ENCODE data around the gene CCDC86.

The CCDC86 gene

DNA sequence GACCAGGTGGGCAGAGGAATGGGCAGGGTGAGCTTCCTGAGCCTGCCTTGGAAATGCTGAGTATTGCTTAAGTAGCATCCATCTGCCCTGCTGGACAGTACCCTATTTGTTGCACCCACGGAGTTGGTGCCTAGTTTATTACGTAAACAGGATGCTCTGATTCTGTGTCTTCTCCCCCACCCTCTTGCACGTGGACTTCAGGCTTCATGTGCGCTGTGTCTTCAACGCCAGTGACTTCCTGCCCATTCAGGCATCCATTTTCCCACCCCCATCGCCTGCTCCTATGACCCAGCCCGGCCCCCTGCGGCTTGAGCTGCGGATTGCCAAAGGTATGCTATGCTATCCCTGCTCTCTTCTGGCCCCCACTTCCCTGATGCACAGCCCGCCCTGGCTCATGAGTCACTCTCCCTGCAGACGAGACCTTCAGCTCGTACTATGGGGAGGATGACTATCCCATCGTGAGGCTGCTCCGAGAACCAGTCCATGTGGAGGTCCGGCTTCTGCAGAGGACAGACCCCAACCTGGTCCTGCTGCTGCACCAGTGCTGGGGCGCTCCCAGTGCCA is 31.1 kb downstream of the CCDC86 start:
- H3K27me3 ChIP-seq (ENCODE audit: control insufficient read depth, insufficient read depth, low read length) = no peaks in the 10 kb centered on the region
- H3K36me3 ChIP-seq (ENCODE audit: control insufficient read depth, insufficient read depth, low read length) = no peaks in the 10 kb centered on the region
- H3K9me3 ChIP-seq (ENCODE audit: control insufficient read depth, insufficient read depth, low read length) = no peaks in the 10 kb centered on the region
- no peak overlapping the region for H3K27ac ChIP-seq (ENCODE audit: low read depth, low read length)
- no peak overlapping the region for H3K9ac ChIP-seq (ENCODE audit: low read depth, low read length)
- H3K4me1 ChIP-seq (ENCODE audit: control insufficient read depth, insufficient read depth, low read length) = peaks cover 3% of the 10 kb centered on the region; the same call in 1 of the 2 replicates
- no peak overlapping the region for H3K4me3 ChIP-seq (ENCODE audit: low read depth, low read length)

DNA sequence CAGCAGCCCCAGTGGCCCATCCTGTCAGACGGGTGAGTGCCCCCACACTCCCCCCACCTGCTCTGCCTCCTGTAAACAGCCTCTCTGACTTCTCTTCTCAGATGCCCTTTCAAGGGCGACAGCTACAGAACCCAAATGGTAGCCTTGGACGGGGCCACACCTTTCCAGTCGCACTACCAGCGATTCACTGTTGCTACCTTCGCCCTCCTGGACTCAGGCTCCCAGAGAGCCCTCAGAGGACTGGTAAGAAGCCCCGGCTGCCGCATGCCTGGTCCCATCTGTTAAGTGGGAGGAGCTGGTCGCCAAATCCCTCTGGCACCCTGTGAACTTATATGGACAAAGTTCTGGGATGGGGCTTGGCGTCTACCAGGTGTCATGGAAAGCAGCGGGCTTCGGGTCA is 31.6 kb downstream of the CCDC86 start:
- Histone ChIP-seq H3K9me3 (ENCODE audit: control insufficient read depth, insufficient read depth, low read length) (no peaks in the 10 kb centered on the region), H3K36me3 (ENCODE audit: control insufficient read depth, insufficient read depth, low read length) (no peaks in the 10 kb centered on the region), H3K4me3 (ENCODE audit: low read depth, low read length) (no peak overlapping the region), H3K27ac (ENCODE audit: low read depth, low read length) (no peak overlapping the region), H3K27me3 (ENCODE audit: control insufficient read depth, insufficient read depth, low read length) (no peaks in the 10 kb centered on the region), H3K9ac (ENCODE audit: low read depth, low read length) (no peak overlapping the region), H3K4me1 (ENCODE audit: control insufficient read depth, insufficient read depth, low read length) (peaks cover 3% of the 10 kb centered on the region; the same call in 1 of the 2 replicates)

DNA sequence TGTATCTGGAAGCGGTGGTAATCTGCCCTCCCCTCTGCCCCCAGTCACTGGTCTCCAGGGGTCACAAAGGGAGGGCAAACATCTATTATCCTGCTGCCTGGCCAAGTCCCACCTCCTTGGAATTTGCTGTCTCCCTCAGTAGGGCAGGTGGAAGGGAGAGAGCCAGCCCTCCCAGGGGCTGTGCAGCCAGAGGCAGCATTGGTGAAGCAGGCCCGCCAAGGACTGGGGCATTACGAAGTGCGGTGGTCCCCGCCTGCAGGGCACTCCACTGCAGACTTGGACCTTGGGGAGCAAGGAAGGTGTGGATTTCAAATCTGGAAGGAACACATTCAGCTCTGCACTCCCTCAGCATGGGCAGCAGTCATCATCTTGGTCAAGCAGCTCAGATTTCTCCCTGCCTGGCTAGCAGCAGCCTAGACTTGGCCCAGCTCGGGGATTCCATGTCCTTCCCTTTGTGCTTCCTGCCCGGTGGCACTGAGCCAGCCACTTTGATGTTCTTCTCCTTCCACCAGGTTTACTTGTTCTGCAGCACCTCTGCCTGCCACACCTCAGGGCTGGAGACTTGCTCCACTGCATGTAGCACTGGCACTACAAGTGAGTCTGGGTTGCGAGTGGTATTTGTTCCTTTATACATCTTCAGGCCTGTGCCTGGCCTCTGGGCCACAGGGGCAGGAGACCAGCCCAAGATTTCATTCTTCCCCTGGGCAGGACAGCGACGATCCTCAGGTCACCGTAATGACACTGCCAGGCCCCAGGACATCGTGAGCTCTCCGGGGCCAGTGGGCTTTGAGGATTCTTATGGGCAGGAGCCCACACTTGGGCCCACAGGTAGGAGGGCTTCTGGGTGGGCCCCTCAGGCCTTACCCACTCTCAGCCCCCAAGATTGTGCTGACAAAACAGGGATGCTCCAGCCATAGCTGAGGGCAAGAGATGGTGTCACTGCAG is 32.8 kb downstream of the CCDC86 start:
- Histone ChIP-seq H3K9me3 (ENCODE audit: control insufficient read depth, insufficient read depth, low read length) (no peaks in the 10 kb centered on the region), H3K27ac (ENCODE audit: low read depth, low read length) (no peak overlapping the region), H3K4me3 (ENCODE audit: low read depth, low read length) (no peak overlapping the region), H3K27me3 (ENCODE audit: control insufficient read depth, insufficient read depth, low read length) (no peaks in the 10 kb centered on the region), H3K4me1 (ENCODE audit: control insufficient read depth, insufficient read depth, low read length) (peaks cover 3% of the 10 kb centered on the region; the same call in 1 of the 2 replicates), H3K36me3 (ENCODE audit: control insufficient read depth, insufficient read depth, low read length) (peaks cover 9% of the 10 kb centered on the region; the same call in 1 of the 2 replicates), H3K9ac (ENCODE audit: low read depth, low read length) (no peak overlapping the region)

DNA sequence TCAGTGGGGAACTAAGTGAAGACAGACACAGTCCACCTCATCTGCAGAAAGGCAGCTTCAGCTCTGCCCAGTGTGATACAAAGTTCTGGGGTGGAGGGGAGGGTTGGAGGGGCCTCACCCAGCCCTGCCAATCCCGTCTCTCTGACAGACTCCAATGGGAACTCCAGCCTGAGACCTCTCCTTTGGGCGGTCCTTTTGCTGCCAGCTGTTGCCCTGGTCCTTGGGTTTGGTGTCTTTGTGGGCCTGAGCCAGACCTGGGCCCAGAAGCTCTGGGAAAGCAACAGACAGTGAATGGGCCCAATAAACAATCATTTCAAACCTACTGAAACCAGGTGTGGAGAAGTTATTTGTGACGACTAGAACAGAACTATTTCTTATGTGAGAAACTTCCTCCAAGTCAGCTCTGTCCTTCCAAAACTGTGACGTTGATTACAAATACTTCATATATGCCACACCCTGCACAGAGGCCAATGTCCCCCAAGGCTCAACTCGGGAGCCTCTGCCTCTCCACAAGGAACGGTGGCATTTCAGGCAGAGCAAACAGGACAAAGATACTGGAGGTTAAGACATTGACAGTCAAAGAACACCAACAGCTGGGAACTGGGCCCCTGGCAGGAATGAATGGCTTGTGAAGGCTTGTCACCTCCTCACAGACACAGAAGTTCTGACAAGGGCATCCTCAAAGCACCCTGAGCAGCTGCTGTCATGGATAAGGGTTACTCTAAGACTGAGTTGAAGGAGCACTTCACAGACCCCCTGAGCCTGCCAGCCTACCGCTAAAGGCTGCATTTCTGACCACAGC is 33.7 kb downstream of the CCDC86 start:
- peaks cover 9% of the 10 kb centered on the region; the same call in 1 of the 2 replicates for H3K36me3 ChIP-seq (ENCODE audit: control insufficient read depth, insufficient read depth, low read length)
- H3K27ac ChIP-seq (ENCODE audit: low read depth, low read length) = no peak overlapping the region
- H3K4me1 ChIP-seq (ENCODE audit: control insufficient read depth, insufficient read depth, low read length) = peaks cover 3% of the 10 kb centered on the region; the same call in 1 of the 2 replicates
- H3K4me3 ChIP-seq (ENCODE audit: low read depth, low read length) = no peak overlapping the region
- H3K9me3 ChIP-seq (ENCODE audit: control insufficient read depth, insufficient read depth, low read length) = no peaks in the 10 kb centered on the region
- no peak overlapping the region for H3K9ac ChIP-seq (ENCODE audit: low read depth, low read length)
- no peaks in the 10 kb centered on the region for H3K27me3 ChIP-seq (ENCODE audit: control insufficient read depth, insufficient read depth, low read length)

DNA sequence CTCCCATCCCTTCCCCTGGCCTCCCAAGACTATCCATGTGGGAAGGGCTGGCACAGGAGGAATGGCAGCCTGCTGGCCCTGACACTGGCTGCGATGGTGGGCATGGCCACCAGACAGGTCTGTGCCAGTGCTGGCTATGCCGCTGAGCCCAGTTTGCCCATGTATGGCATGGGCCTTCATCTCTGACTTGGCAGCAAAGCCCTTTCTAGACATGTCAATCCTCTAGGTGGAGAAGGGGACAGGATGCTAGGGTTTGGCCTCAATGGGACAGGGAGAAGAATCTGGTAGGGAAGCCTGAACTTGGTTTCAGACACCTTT is 34.2 kb downstream of the CCDC86 start:
- H3K9me3 ChIP-seq (ENCODE audit: control insufficient read depth, insufficient read depth, low read length) = no peaks in the 10 kb centered on the region
- peaks cover 9% of the 10 kb centered on the region; the same call in 1 of the 2 replicates for H3K36me3 ChIP-seq (ENCODE audit: control insufficient read depth, insufficient read depth, low read length)
- no peak overlapping the region for H3K4me3 ChIP-seq (ENCODE audit: low read depth, low read length)
- no peak overlapping the region for H3K27ac ChIP-seq (ENCODE audit: low read depth, low read length)
- peaks cover 3% of the 10 kb centered on the region; the same call in 1 of the 2 replicates for H3K4me1 ChIP-seq (ENCODE audit: control insufficient read depth, insufficient read depth, low read length)
- H3K9ac ChIP-seq (ENCODE audit: low read depth, low read length) = no peak overlapping the region
- no peaks in the 10 kb centered on the region for H3K27me3 ChIP-seq (ENCODE audit: control insufficient read depth, insufficient read depth, low read length)

DNA sequence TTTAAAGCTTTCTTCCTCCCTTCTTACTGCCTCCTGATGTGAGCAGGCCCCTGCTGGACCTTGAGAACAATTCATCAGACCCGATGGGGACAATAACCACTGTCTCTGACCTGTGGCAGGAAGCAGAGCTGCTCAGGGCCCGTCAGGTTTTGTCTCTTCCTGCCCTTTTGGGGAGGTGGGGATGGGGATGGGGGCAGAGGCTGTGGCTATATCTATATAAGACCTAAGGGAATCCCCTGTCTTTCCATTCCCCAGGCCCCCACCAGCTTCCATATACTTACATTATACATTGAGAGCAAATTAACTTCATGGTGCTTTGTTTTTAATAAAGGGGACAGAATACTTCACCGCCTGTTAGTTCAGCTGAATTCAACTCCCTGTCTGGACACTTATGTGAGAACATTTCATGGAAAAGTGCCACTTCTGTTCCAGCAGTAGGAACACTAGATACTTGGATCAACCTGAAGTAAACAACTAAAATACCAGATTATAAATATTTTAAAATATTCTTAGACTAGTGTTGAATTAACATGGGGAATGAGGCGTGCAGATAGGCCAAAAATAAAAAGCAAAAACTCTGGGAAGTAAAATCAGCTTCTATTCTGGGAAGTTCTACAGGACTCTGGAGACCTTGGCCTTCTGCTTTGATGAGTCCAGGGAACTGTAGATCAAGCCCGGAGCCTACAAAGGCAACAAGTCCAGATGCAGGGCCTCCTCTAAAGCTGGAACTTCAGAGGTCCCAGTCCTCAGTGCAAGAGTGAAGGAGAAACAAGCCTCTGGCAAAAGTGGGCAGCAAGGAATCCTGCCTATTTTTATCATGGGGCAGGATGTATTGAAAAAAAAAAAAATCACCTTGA is 36.6 kb downstream of the CCDC86 start:
- Histone ChIP-seq H3K27ac (ENCODE audit: low read depth, low read length) (no peak overlapping the region), H3K4me3 (ENCODE audit: low read depth, low read length) (no peak overlapping the region), H3K36me3 (ENCODE audit: control insufficient read depth, insufficient read depth, low read length) (peaks cover 9% of the 10 kb centered on the region; the same call in 1 of the 2 replicates), H3K4me1 (ENCODE audit: control insufficient read depth, insufficient read depth, low read length) (no peaks in the 10 kb centered on the region; the same call in 1 of the 2 replicates), H3K27me3 (ENCODE audit: control insufficient read depth, insufficient read depth, low read length) (no peaks in the 10 kb centered on the region), H3K9me3 (ENCODE audit: control insufficient read depth, insufficient read depth, low read length) (no peaks in the 10 kb centered on the region), H3K9ac (ENCODE audit: low read depth, low read length) (no peak overlapping the region)

DNA sequence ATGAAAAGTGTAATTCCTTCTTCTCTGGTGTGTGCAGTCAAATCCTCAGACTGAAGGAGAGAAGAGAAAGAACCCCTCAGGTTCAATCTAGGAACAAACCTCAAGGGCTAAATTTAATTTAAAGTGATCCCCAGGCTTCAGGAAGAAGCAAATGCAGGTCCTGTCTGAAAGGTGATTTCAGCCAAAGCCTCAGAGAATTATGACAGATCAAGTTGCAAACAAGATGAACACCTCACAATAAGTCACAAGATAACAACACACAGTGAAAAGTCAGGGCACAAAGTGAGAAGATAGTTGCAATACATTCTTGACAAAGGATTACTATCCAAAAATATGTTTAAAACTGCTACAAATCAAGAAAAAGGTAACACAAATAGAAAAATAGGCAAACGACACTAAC is 37.2 kb downstream of the CCDC86 start:
- no peaks in the 10 kb centered on the region for H3K9me3 ChIP-seq (ENCODE audit: control insufficient read depth, insufficient read depth, low read length)

DNA sequence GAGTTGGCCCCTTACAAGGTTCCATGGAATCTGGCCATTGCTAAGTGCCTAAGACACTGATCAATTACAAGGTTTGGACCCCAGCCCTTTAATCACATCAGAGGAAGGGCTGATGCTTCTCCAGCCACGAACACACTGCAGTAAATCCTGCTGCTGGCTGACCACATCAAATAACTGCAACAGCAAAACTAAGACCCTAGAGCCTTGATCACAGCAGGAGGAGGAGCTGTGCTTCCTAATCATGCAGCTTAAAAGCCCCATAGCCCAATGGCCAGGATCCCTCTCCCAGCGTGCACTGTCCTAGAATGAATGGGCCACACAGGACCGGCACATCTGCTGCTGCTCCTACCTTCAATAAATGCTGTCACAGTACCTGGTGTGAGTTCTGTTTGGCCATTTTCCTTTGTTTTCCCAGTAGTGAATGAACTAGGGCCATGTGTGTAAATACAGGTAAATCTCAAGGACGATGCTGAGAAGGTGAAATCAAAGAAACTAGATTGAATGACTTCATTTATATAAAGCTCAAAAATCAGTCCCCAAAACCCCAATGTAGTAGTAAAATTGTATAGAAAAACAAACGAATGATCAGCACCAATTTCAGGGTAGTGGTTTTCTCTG is 38.2 kb downstream of the CCDC86 start:
- Histone ChIP-seq H3K9me3 (ENCODE audit: control insufficient read depth, insufficient read depth, low read length) (no peaks in the 10 kb centered on the region), H3K4me1 (ENCODE audit: control insufficient read depth, insufficient read depth, low read length) (no peaks in the 10 kb centered on the region), H3K27me3 (ENCODE audit: control insufficient read depth, insufficient read depth, low read length) (no peaks in the 10 kb centered on the region), H3K27ac (ENCODE audit: low read depth, low read length) (no peak overlapping the region), H3K36me3 (ENCODE audit: control insufficient read depth, insufficient read depth, low read length) (peaks cover 9% of the 10 kb centered on the region; the same call in 1 of the 2 replicates), H3K4me3 (ENCODE audit: low read depth, low read length) (no peak overlapping the region), H3K9ac (ENCODE audit: low read depth, low read length) (no peak overlapping the region)

More for the DNA sequence above, 37.2 kb downstream of the CCDC86 start:
- no peak overlapping the region for H3K27ac ChIP-seq (ENCODE audit: low read depth, low read length)
- H3K4me1 ChIP-seq (ENCODE audit: control insufficient read depth, insufficient read depth, low read length) = no peaks in the 10 kb centered on the region
- no peak overlapping the region for H3K4me3 ChIP-seq (ENCODE audit: low read depth, low read length)
- no peak overlapping the region for H3K9ac ChIP-seq (ENCODE audit: low read depth, low read length)
- H3K27me3 ChIP-seq (ENCODE audit: control insufficient read depth, insufficient read depth, low read length) = no peaks in the 10 kb centered on the region
- H3K36me3 ChIP-seq (ENCODE audit: control insufficient read depth, insufficient read depth, low read length) = peaks cover 9% of the 10 kb centered on the region; the same call in 1 of the 2 replicates

DNA sequence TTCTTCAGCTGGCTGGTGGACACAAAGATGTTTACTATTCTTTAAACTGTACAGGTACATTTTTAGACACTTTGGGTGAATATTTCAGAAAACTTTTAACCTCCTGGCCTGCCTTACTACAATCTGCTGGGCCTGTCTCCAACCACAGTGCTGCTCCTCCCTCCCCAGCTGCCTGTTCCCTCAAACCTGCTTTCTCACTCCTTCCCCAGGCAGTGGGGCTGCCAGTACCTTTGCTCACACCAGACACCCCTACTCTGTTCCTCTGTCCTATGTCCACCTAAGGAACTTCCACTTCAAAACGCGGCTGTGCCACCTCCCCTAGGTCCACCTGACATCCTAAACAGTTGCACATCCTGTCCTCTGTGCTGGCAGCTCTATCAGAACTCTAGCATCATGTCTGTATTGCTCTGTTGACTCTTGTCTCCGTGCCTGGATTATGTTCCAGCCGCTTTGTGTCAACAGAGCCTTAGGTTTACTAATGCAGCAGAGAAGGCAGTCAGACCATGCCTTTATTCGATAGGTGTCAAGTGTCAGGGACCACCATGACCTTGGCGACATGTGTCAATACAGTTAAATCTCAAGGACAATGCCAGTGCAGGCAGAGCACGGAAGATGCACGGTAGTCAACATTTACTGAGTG is 38.9 kb downstream of the CCDC86 start:
- Histone ChIP-seq H3K9me3 (ENCODE audit: control insufficient read depth, insufficient read depth, low read length) (no peaks in the 10 kb centered on the region), H3K27ac (ENCODE audit: low read depth, low read length) (no peak overlapping the region), H3K4me1 (ENCODE audit: control insufficient read depth, insufficient read depth, low read length) (no peaks in the 10 kb centered on the region), H3K36me3 (ENCODE audit: control insufficient read depth, insufficient read depth, low read length) (peaks cover 9% of the 10 kb centered on the region; the same call in 1 of the 2 replicates), H3K9ac (ENCODE audit: low read depth, low read length) (no peak overlapping the region), H3K4me3 (ENCODE audit: low read depth, low read length) (no peak overlapping the region), H3K27me3 (ENCODE audit: control insufficient read depth, insufficient read depth, low read length) (no peaks in the 10 kb centered on the region)

Measured in HUES48 (cell line).